Purkinje cell (primary cell): Measurements from ENCODE around the gene CBLN2. TPM values are rescaled to one million over a fixed set of nuclear protein-coding genes. Genes with fewer than 3 reads are reported as not detected.

Source experiments
- polyA plus RNA-seq: library from polyadenylated mRNA; unstranded; fragments of >200 nt; fragmentation: Nextera tagmentation; gene quantifications from 2 replicates; pipeline ENCODE4 v1.2.1, GENCODE V29; 2014

CBLN2 gene
- polyA plus RNA-seq: 8.2 TPM in 1 of 2 replicates, not detected in the other

DNA sequence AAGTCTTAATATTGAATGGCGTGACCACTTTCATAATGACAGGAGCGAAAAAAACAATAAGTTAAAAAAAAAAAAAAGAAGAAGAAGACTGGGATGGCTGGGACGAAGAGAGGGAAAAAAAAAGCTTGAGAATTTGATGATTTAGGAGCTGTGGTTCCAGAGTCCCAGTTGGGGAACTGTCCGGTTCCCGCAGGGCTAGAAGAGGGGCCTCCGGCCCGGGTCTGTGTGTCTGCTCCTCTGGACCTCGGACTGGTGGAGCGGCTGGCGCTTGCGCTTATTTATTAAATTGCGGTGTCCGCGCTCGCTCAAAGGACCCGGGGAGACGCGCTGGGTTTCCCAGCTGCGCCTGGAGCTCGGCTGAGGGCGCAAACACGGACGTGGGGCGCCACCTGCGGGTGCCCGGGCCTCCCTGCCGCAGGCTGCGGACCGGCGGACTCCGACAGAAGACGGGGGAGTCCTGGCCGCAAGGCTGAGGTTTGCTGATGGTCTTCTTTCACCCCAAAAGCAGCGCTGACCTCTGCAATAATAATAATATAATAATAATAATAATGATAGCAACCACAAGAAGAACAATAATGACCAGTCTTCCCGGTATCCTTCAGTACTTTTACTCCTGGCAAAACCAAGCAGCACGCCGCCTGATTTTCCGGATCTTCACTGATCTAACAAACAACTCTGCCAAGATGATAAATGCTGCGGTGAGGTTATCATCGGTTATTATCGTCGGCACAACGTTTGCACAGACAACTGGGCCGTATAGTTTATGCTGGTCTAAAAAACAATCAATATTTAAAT, at the start of gene CBLN2:
TSS of gene CBLN2 (minus strand) at position 251 of the 795 bp plus-strand sequence. CDS start 2,182 bp downstream, outside the sequence.

